ENCODE results near the gene TLX1.

Gene TLX1

DNA sequence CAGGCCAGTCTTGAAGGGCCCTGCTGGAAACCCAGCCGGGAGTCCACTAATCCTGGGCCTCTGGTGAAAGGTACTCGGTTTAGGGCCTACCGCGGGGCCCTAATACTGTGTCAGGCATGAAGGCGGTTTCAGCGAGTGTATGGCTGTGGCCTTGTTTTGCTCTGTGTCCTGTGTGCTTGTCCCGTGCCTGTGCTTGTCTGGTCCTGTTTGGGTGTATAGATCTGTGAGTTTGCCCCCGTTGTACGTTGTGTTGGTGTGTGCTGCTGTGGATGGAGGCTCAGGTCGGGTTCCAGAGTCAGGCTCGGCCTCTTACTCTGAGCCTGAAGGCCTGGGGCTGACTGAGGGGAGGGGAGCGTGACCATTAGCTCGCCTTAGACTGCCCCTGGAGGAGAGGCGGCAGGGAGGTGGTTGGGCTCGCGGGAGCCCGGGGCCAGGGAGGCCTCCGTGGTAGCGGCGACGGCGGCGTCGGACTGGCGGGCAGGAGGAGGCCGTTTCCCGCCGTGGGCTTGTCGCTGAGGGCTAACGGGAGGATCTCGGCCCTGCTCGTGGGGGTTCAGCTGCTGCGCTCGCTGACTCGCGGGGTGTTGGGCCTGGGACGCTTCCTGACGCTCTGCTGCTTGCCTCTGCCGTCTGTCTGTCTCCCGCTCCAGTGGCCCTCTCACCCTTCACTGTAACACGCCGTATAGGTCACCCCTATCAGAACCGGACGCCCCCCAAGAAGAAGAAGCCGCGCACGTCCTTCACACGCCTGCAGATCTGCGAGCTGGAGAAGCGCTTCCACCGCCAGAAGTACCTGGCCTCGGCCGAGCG lies 2.6 kb downstream of the TLX1 start:
- no peak for DNase-seq

- no peak for DNase-seq
Observed at GRCh38 chr10:101134299-101135127, 3.4 kb downstream of the TLX1 start.

GRCh38 chr10:101135141-101136006 lies 4.3 kb downstream of the TLX1 start:
- DNase-seq, result no peak

DNA sequence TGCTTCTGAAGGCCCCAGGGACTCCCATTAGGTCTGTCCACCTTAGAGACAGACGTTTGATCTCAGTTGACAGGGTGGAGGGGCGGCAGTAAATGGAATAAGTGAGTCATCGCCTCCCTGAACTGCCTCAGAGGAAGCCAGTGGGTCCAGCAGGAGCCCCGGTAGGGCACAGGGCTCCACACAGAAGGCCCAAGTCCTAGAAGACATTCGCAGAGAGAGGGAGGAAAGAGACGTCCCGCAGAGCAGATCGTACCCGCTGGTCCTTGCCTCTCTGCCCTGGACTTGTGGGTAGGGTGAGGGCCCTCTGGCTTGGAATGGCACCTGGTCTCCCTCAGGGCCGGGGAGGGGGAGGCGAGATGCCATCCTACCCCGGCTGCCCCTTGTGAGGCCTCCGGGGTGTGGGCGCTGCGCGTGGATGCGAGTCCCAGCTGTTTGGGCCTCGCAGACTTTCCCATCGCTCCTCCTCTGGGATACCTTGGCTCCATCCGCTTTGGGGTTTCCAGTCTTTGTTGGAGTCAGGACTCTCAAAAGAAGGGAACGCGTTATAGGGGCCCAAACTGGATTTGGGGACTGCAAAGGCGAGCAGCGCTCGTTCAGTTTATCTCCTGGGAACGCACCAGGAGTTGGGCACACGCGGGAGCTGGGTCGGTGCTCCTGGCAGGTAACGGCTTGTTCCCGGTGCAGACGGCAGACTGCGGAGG lies 5.1 kb downstream of the TLX1 start:
- no peak for DNase-seq

GRCh38 chr10:101136708-101137121 lies 5.6 kb downstream of the TLX1 start:
- DNase-seq, result no peak

GRCh38 chr10:101137271-101137670 lies 6.2 kb downstream of the TLX1 start:
- DNase-seq, result no peak

- no peak for DNase-seq
Observed at GRCh38 chr10:101138788-101139420, 7.8 kb downstream of the TLX1 start.

GRCh38 chr10:101139421-101139911 lies 8.4 kb downstream of the TLX1 start:
- DNase-seq, result no peak

DNA sequence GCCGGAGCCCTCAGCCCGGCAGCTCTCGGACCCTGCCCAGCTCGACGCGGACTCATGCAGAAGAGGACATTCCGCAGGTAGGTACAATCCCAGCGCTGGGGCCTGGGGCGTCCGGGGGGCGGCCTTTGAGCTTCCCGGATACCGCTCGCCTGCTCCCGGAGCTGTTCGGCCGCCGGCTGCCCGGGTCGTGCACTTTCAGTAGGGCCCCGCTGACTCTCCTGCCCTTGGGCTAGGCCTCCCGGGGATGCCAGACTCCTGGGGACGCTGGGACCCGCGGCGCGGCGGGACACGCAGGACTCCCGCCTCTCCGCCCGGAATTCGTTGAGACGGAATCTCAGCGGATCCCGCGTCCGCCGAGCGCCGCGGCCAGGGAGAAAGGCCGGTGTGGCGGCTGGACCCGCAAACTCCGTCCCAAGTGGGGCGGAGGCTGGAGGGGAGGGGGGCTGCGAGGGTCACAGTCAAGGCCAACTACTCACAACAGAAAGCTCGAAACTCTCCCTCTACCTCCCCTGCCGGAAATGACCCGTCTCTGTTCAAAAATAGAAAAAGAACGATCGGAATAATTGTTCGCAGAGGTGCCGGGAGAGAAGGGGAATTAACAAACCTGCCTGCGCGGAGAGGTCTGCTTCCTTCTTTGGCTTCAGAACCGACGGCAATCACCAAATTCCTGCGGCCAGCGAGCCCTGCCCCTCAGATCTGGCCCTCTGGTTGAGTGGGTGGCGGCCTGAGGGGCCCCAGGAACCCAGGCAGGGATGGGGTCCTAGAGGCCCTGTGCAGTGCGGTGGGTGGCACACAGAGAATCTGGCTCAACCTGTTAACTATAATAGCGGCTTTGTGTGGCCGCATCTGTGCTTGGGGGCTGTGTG lies 9.2 kb downstream of the TLX1 start:
- DNase-seq, result no peak

GRCh38 chr10:101140950-101141615 lies 10.0 kb downstream of the TLX1 start:
- no peak for DNase-seq

GRCh38 chr10:101141616-101142532 lies 10.8 kb downstream of the TLX1 start:
- peak in 50 of 51 donors; percentile 3 to 80 (median 40) for DNase-seq

GRCh38 chr10:101142533-101143344 lies 11.6 kb downstream of the TLX1 start:
- no peak for DNase-seq

- DNase-seq, result no peak
Observed at GRCh38 chr10:101143345-101143630, 12.2 kb downstream of the TLX1 start.

- DNase-seq, result no peak
Observed at GRCh38 chr10:101144053-101144452, 13.0 kb downstream of the TLX1 start.

DNA sequence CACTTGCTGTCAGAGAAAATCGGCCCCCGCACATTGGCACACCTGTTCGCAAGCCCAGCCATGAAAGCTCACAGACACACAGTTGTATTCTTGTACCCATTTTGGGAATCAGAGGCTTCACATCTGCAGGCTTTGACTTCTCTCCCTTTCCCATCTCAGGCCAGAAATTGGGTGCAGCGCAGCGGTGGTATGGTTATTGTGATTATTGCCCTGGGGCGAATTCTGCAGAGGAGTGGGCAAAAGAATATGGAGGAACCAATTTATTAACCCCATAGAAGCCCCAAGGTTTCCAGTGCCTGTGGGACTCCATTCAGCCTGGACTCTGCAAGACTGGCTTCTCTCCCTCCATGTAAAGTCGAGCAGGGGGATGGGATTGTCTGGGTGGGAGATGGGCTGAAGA lies 14.0 kb downstream of the TLX1 start:
- DNase-seq, result no peak

DNA sequence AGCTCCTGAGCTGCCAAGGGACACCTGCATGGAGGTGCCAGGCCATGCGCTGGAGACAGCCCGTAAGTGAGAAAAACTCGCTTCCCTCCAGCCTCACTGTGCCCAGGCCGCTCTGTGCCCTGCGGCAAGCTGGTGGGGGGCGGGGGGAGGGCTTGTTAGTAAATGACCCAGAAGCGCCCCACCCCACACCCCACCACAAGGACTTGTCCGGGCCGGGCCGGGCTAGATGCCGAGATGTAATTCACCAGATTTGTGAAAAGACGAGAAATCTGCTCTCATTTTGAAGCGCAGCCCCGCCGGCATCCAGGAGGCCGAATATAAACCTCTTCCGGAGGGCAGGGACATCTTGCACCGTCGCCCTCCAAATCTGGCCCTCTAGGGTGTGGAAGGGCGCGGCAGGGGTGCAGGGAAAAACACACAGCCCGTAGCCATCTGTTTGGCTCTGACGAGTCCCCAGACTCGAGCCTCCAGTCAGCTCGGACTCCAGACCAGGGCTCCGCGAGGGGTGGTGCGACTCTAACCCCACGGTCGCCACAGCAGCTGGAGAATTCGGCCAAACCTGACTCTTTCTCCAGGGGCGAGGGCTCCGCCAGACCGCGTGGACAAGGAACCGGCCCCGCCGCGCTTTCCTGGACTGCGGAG lies 14.8 kb downstream of the TLX1 start:
- no peak for DNase-seq
